ENCODE results near the gene ZNF839. TPM values are rescaled to one million over a fixed set of nuclear protein-coding genes. Genes with fewer than 3 reads are reported as not detected.

The ZNF839 gene
- total and polyA plus RNA-seq, 4 experiments from 2014 or later: 4.0 to 21.7 (median 13.0) TPM

GRCh38 chr14:102280376-102280962, 39.1 kb upstream of the ZNF839 start:
- Histone ChIP-seq H3K27ac (ENCODE audit: low read depth, low read length) (no peak overlapping the region), H3K36me3 (ENCODE audit: insufficient read depth, low read length) (no peaks in the 10 kb centered on the region), H3K9me3 (ENCODE audit: control insufficient read depth in 1 of 2, low read length in 2 of 2) (no peaks in the 10 kb centered on the region), H3K4me3 (ENCODE audit: low read length in 2 of 2) (no peak overlapping the region), H3K27me3 (ENCODE audit: insufficient read depth, low read length) (no peaks in the 10 kb centered on the region), H3K4me1 (ENCODE audit: insufficient read depth, low read length) (no peaks in the 10 kb centered on the region)
- H3K27ac Mint-ChIP-seq: no peak overlapping the region
- CTCF ChIA-PET (ENCODE audit: partially characterized antibody): no interaction called here
- no peaks in the 10 kb centered on the region for H3K36me3 Mint-ChIP-seq
- H3K4me3 Mint-ChIP-seq: no peak overlapping the region
- H3K27me3 Mint-ChIP-seq: no peaks in the 10 kb centered on the region
- H3K9me3 Mint-ChIP-seq: no peaks in the 10 kb centered on the region
- no peak for DNase-seq
- H3K4me1 Mint-ChIP-seq: no peaks in the 10 kb centered on the region
- POLR2A ChIA-PET (ENCODE audit: partially characterized antibody): no interaction called here
- intact Hi-C loops (cut with micrococcal nuclease): no loop called here

- no peaks in the 10 kb centered on the region for H3K9me3 ChIP-seq (ENCODE audit: control insufficient read depth in 1 of 2, low read length in 2 of 2)
- Mint-ChIP-seq H3K27ac (no peak overlapping the region), H3K9me3 (peaks cover 0 to under 1% (median 0%) of the 10 kb centered on the region in 8 donors), H3K4me3 (no peak overlapping the region), H3K4me1 (no peaks in the 10 kb centered on the region), H3K36me3 (no peaks in the 10 kb centered on the region), H3K27me3 (no peaks in the 10 kb centered on the region)
- no peak overlapping the region for H3K4me3 ChIP-seq (ENCODE audit: low read length in 2 of 2)
- CTCF ChIA-PET (ENCODE audit: partially characterized antibody): interaction anchor here (1.7 kb wide), 1 partner anchor 31 kb away, joined by 3 read pairs; no protein-coding TSS in a partner anchor
- no peaks in the 10 kb centered on the region for H3K27me3 ChIP-seq (ENCODE audit: insufficient read depth, low read length)
- DNase-seq: no peak
- no peak overlapping the region for H3K27ac ChIP-seq (ENCODE audit: low read depth, low read length)
- POLR2A ChIA-PET (ENCODE audit: partially characterized antibody): no interaction called here
- no peaks in the 10 kb centered on the region for H3K4me1 ChIP-seq (ENCODE audit: insufficient read depth, low read length)
- intact Hi-C loops (cut with micrococcal nuclease): no loop called here
- no peaks in the 10 kb centered on the region for H3K36me3 ChIP-seq (ENCODE audit: insufficient read depth, low read length)
These were observed 36.6 kb upstream of the ZNF839 start for GRCh38 chr14:102282751-102283465.

- Mint-ChIP-seq H3K27me3 (no peaks in the 10 kb centered on the region), H3K36me3 (no peaks in the 10 kb centered on the region), H3K4me1 (no peaks in the 10 kb centered on the region), H3K27ac (no peak overlapping the region), H3K9me3 (peaks cover 0 to 3% (median 0%) of the 10 kb centered on the region in 8 donors), H3K4me3 (no peak overlapping the region)
- intact Hi-C loops (cut with micrococcal nuclease): no loop called here
- Histone ChIP-seq H3K27me3 (ENCODE audit: insufficient read depth, low read length) (no peaks in the 10 kb centered on the region), H3K36me3 (ENCODE audit: insufficient read depth, low read length) (no peaks in the 10 kb centered on the region), H3K4me1 (ENCODE audit: insufficient read depth, low read length) (no peaks in the 10 kb centered on the region), H3K4me3 (ENCODE audit: low read length in 2 of 2) (no peak overlapping the region), H3K9me3 (ENCODE audit: control insufficient read depth in 1 of 2, low read length in 2 of 2) (no peaks in the 10 kb centered on the region), H3K27ac (ENCODE audit: low read depth, low read length) (no peak overlapping the region)
- ChIA-PET CTCF (ENCODE audit: partially characterized antibody) (interaction anchor here (1.7 kb wide), 1 partner anchor 30 kb away, joined by 3 read pairs; no protein-coding TSS in a partner anchor), POLR2A (ENCODE audit: partially characterized antibody) (no interaction called here)
- DNase-seq: no peak
These were observed 35.9 kb upstream of the ZNF839 start for GRCh38 chr14:102283631-102284129.

- H3K36me3 ChIP-seq (ENCODE audit: insufficient read depth, low read length): no peaks in the 10 kb centered on the region
- Mint-ChIP-seq H3K4me1 (no peaks in the 10 kb centered on the region), H3K36me3 (no peaks in the 10 kb centered on the region), H3K27me3 (no peaks in the 10 kb centered on the region), H3K9me3 (peaks cover 0 to 3% (median 0%) of the 10 kb centered on the region in 8 donors), H3K4me3 (no peak overlapping the region), H3K27ac (no peak overlapping the region)
- ChIA-PET CTCF (ENCODE audit: partially characterized antibody) (no interaction called here), POLR2A (ENCODE audit: partially characterized antibody) (no interaction called here)
- DNase-seq: no peak
- H3K9me3 ChIP-seq (ENCODE audit: control insufficient read depth in 1 of 2, low read length in 2 of 2): no peaks in the 10 kb centered on the region
- no peak overlapping the region for H3K4me3 ChIP-seq (ENCODE audit: low read length in 2 of 2)
- H3K27ac ChIP-seq (ENCODE audit: low read depth, low read length): no peak overlapping the region
- intact Hi-C loops (cut with micrococcal nuclease): no loop called here
- H3K4me1 ChIP-seq (ENCODE audit: insufficient read depth, low read length): no peaks in the 10 kb centered on the region
- no peaks in the 10 kb centered on the region for H3K27me3 ChIP-seq (ENCODE audit: insufficient read depth, low read length)
These were observed 34.4 kb upstream of the ZNF839 start for GRCh38 chr14:102285106-102285505.

- no peaks in the 10 kb centered on the region for H3K4me1 Mint-ChIP-seq
- intact Hi-C loops (cut with micrococcal nuclease): no loop called here
- Histone ChIP-seq H3K4me3 (ENCODE audit: low read length in 2 of 2) (no peak overlapping the region), H3K36me3 (ENCODE audit: insufficient read depth, low read length) (no peaks in the 10 kb centered on the region), H3K9me3 (ENCODE audit: control insufficient read depth in 1 of 2, low read length in 2 of 2) (no peaks in the 10 kb centered on the region), H3K27ac (ENCODE audit: low read depth, low read length) (no peak overlapping the region), H3K4me1 (ENCODE audit: insufficient read depth, low read length) (no peaks in the 10 kb centered on the region), H3K27me3 (ENCODE audit: insufficient read depth, low read length) (no peaks in the 10 kb centered on the region)
- no peaks in the 10 kb centered on the region for H3K27me3 Mint-ChIP-seq
- ChIA-PET POLR2A (ENCODE audit: partially characterized antibody) (no interaction called here), CTCF (ENCODE audit: partially characterized antibody) (no interaction called here)
- no peak overlapping the region for H3K27ac Mint-ChIP-seq
- H3K4me3 Mint-ChIP-seq: no peak overlapping the region
- H3K36me3 Mint-ChIP-seq: no peaks in the 10 kb centered on the region
- DNase-seq: no peak
- H3K9me3 Mint-ChIP-seq: peaks cover 0 to 3% (median 0%) of the 10 kb centered on the region in 8 donors
These were observed 31.4 kb upstream of the ZNF839 start for GRCh38 chr14:102288139-102288538.

- intact Hi-C loops (cut with micrococcal nuclease): no loop called here
- H3K27me3 ChIP-seq (ENCODE audit: insufficient read depth, low read length): no peaks in the 10 kb centered on the region
- DNase-seq: no peak
- H3K4me3 Mint-ChIP-seq: no peak overlapping the region
- H3K4me3 ChIP-seq (ENCODE audit: low read length in 2 of 2): no peak overlapping the region
- H3K27me3 Mint-ChIP-seq: no peaks in the 10 kb centered on the region
- H3K9me3 Mint-ChIP-seq: peaks cover 0 to 3% (median 0%) of the 10 kb centered on the region in 8 donors
- POLR2A ChIA-PET (ENCODE audit: partially characterized antibody): no interaction called here
- CTCF ChIA-PET (ENCODE audit: partially characterized antibody): no interaction called here
- no peaks in the 10 kb centered on the region for H3K36me3 ChIP-seq (ENCODE audit: insufficient read depth, low read length)
- H3K9me3 ChIP-seq (ENCODE audit: control insufficient read depth in 1 of 2, low read length in 2 of 2): no peaks in the 10 kb centered on the region
- H3K27ac ChIP-seq (ENCODE audit: low read depth, low read length): no peak overlapping the region
- H3K27ac Mint-ChIP-seq: no peak overlapping the region
- H3K36me3 Mint-ChIP-seq: no peaks in the 10 kb centered on the region
- H3K4me1 Mint-ChIP-seq: no peaks in the 10 kb centered on the region
- H3K4me1 ChIP-seq (ENCODE audit: insufficient read depth, low read length): no peaks in the 10 kb centered on the region
These were observed 27.1 kb upstream of the ZNF839 start for GRCh38 chr14:102292441-102292840.

GRCh38 chr14:102293781-102294180, 25.8 kb upstream of the ZNF839 start:
- ChIA-PET CTCF (ENCODE audit: partially characterized antibody) (no interaction called here), POLR2A (ENCODE audit: partially characterized antibody) (no interaction called here)
- no peaks in the 10 kb centered on the region for H3K4me1 Mint-ChIP-seq
- no peak for DNase-seq
- Histone ChIP-seq H3K4me3 (ENCODE audit: low read length in 2 of 2) (no peak overlapping the region), H3K36me3 (ENCODE audit: insufficient read depth, low read length) (no peaks in the 10 kb centered on the region), H3K27me3 (ENCODE audit: insufficient read depth, low read length) (no peaks in the 10 kb centered on the region), H3K27ac (ENCODE audit: low read depth, low read length) (no peak overlapping the region), H3K4me1 (ENCODE audit: insufficient read depth, low read length) (no peaks in the 10 kb centered on the region), H3K9me3 (ENCODE audit: control insufficient read depth in 1 of 2, low read length in 2 of 2) (no peaks in the 10 kb centered on the region)
- no peaks in the 10 kb centered on the region for H3K36me3 Mint-ChIP-seq
- H3K27ac Mint-ChIP-seq: no peak overlapping the region
- H3K4me3 Mint-ChIP-seq: no peak overlapping the region
- no peaks in the 10 kb centered on the region for H3K9me3 Mint-ChIP-seq
- intact Hi-C loops (cut with micrococcal nuclease): no loop called here
- no peaks in the 10 kb centered on the region for H3K27me3 Mint-ChIP-seq

All from CD4-positive, alpha-beta memory T cell (primary cell).